HS-27A (cell line): Measurements from ENCODE around the gene NPIPA2.
"Not testable (repeated sequence)": the region's sequence is repeated elsewhere in the genome, so short reads cannot be mapped to it uniquely, and the experiment has no call there.

Experiments
- DNase-seq: peaks from one replicate; pipeline ENCODE4 v3.0.0-alpha.2; 2012; ENCODE audit warnings: low read depth, missing footprints

Gene NPIPA2

GRCh38 chr16:14742273-14743128, at the start of gene NPIPA2:
NPIPA2 (plus strand) TSS chr16:14742533; CDS start chr16:14748066, 5,533 bp downstream.
- DNase-seq: not testable (repeated sequence)

DNA sequence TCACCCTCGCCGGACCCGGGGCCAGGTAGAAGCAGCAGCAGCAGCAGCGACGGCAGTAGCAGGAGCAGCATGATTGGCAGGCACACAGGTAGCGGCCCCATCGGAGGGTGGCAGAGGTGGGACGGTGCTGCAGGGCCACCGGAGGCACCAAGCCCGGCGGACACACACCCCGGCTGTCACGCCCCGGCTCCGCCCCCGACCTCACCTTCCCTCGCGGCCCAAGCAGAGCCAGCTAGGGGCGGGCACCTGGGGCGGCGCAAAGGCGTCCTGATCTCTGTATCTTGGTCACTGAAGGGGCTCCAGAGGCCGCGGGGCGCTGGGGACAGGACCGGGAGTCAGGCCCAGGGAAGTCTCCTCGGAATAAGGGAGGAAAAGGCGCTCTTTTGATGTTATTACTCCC, 48.2 kb upstream of the NPIPA2 start, which contains the start of gene PLA2G10:
PLA2G10 (minus strand) TSS at position 180 of the 400 bp plus-strand sequence; CDS start at position 101, 79 bp downstream.
- not testable (repeated sequence) for DNase-seq

GRCh38 chr16:14701859-14702258, 40.5 kb upstream of the NPIPA2 start:
- not testable (repeated sequence) for DNase-seq

GRCh38 chr16:14702672-14703071, 39.7 kb upstream of the NPIPA2 start:
- DNase-seq: not testable (repeated sequence)

- not testable (repeated sequence) for DNase-seq
Measured at GRCh38 chr16:14703156-14704011, 38.9 kb upstream of the NPIPA2 start, which contains the start of gene NPIPA3. NPIPA3 (plus strand) TSS chr16:14703411; CDS start chr16:14708944, 5,533 bp downstream.

- not testable (repeated sequence) for DNase-seq
Measured at GRCh38 chr16:14733233-14733632, 9.1 kb upstream of the NPIPA2 start.

- not testable (repeated sequence) for DNase-seq
Measured at GRCh38 chr16:14740832-14741385, 1.4 kb upstream of the NPIPA2 start.

- not testable (repeated sequence) for DNase-seq
Measured at GRCh38 chr16:14741794-14742193, 539 bp upstream of the NPIPA2 start.

DNA sequence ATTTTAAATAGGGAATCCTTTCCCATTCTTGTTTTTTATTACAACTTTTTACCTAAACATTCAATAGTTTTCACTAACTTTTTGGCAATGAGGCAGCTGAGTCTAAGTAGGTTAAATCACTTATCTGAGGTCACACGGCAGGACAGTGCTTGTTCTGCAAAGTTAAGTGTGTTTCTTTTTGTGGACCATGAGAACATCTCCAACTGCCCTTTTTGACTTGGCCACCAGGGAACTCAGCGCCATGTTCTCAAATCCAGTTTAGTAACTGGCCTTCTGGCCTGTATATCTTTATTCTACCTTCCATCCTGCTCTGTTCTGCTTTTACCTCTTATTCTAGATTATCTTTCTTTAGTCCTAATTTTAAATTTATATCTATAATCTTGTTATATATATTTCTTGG, 31.3 kb downstream of the NPIPA2 start:
- not testable (repeated sequence) for DNase-seq

GRCh38 chr16:14775624-14776023, 33.3 kb downstream of the NPIPA2 start:
- not testable (repeated sequence) for DNase-seq

GRCh38 chr16:14776763-14777162, 34.4 kb downstream of the NPIPA2 start:
- not testable (repeated sequence) for DNase-seq

GRCh38 chr16:14779368-14779877, 37.1 kb downstream of the NPIPA2 start:
- DNase-seq: not testable (repeated sequence)

DNA sequence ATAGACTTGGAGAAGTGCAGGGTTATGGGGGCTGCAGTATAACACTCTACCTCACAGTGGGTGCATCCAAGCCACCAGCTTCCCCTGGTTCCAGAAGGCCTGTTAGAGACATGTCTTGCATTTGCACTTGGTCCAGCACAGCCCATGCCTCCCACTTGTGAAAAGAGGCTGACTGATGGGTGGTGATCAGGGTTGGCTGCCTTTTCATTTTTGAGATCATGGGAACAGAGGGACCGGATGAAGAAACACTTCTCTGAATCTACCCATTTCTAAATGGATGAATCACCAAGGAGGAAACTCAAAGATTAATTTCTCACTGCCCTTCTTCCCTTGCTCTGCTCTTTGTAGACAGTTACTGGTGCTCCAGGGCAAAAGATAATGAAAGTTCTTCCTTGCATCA, 43.8 kb downstream of the NPIPA2 start:
- not testable (repeated sequence) for DNase-seq

DNA sequence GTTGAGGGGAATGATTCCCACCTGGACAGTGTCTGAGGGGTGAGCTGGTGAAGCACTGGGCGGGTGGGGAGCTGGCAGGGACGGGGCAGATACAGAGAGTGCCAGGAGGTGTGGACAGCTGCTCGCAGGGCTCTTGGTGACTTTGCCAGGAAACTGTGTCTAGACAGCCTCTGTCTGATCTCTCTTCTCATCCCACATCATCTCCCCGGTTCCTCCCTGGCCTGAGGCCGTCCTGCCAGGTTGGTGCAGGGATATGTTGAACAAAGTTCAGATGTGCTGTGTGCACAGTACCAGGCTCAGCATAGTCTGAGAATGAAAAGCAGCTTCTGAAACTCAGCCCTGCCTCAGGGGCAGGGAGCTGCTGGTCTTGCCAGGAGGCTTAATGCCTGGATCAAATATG, 47.2 kb downstream of the NPIPA2 start:
- not testable (repeated sequence) for DNase-seq

GRCh38 chr16:14790320-14790956, 48.1 kb downstream of the NPIPA2 start:
- not testable (repeated sequence) for DNase-seq

- not testable (repeated sequence) for DNase-seq
Measured at GRCh38 chr16:14792914-14793313, 50.6 kb downstream of the NPIPA2 start.

DNA sequence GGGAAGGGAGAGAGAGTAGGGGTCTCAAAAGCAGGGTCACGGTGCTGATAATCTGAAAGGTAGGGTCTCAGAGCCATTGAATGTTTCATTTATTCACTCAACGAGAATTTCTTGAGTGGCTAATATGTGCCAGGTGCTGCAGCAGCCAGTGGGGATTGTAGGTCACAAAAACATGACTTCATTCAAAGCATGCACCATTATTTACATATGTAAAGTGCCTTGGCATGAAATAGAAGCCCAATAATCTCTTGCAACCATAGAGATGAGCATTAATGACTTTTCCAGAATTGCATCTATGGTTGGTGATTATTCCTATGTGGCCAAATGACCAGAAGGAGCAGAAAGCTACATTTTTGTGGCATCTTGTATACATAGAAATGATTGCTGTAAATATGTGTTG, 55.2 kb downstream of the NPIPA2 start:
- DNase-seq: not testable (repeated sequence)

DNA sequence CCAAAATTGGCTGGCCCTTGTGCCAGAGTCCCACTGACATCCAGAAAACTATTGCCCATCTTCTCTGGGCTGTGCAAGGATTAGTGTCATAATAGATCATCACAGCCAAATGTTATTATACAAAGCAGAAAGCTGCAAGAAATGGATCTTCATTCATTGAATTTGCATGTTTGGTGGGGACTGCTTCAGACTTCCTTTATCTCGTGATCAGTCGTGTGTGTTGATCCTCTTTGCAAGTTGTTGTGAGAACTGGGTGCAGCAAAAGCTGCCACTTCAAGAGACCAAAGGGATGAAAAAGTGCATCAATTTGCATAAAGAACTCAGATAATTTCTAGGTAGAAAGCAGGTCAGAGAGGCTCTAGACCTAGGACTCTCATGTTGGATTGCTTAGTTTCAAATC, 61.2 kb downstream of the NPIPA2 start:
- not testable (repeated sequence) for DNase-seq

- DNase-seq: not testable (repeated sequence)
Measured at GRCh38 chr16:14807184-14807678, 64.9 kb downstream of the NPIPA2 start.

DNA sequence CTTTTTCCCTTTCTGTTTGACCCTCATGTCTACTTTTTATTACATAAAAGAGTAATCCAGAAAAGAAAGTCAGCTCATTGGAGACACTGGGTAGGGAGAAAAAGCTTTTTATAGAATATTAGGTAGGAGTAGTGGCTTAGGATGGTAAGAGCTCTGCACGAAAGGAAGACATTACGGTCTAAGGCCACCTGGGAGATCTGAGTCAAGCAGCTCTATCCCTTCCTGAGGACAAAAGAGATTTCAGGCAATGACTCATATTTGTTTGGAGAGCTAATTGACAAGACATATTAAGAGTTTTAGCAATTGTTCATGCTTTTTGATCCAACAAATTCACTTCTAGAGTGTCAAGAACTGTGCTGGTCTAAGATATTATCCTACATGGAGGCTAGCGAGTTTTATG, 71.6 kb downstream of the NPIPA2 start:
- not testable (repeated sequence) for DNase-seq
